A673 (cell line): ENCODE data around the gene CTNNA3.

ENCODE experiments used
- CTCF ChIP-seq: fragments of 300-800, 200-600 bp; sonication (generic); conservative IDR thresholded peaks from 2 replicates; pipeline ENCODE4 v1.5.1; 2017; ENCODE audit warnings: low read depth, mild to moderate bottlenecking, antibody characterized with exemption, low read length, moderate library complexity, mixed read lengths
- EZH2 ChIP-seq: fragments of 200-600 bp; sonication (generic); IDR thresholded peaks from 2 replicates; pipeline ENCODE4 v1.6.1; 2017; ENCODE audit warnings: borderline replicate concordance, low read depth, mild to moderate bottlenecking, mixed read lengths, antibody characterized with exemption, low read length; ENCODE audit not compliant: poor library complexity, severe bottlenecking

GRCh38 chr10:66823301-66823700 is 872.7 kb downstream of the CTNNA3 start:
- TF ChIP-seq EZH2 (no peak), CTCF (no peak)
